K562 (cell line): ENCODE data around the gene ASZ1. TPM values are rescaled to one million over a fixed set of nuclear protein-coding genes. Genes with fewer than 3 reads are reported as not detected.

ENCODE experiments used
- ATAC-seq: fragments of 200-7000 bp; cut with Tn5 transposase; 3 replicates; pipeline ENCODE4 v1.9.1; 2020; ENCODE audit warnings: moderate library complexity
- BruUV-seq: library from RNA; stranded (reverse); fragments of 400-500 nt; replicated peaks from 2 replicates; lab custom pipeline; 2021; lab: Mats Ljungman, UMichigan
- CTCF ChIA-PET: fragments of 300-600 bp; formaldehyde crosslinking; extraction: SDS; loops from one replicate; lab custom pipeline; 2021; ENCODE audit warnings: low intra/inter-chr PET ratio; lab: Yijun Ruan, JAX
- POLR2A ChIA-PET: fragments of 300-600, 350-650 bp; sonication (Branson Sonifier 250); formaldehyde crosslinking; extraction: SDS; loops from one replicate; lab custom pipeline; 2021; ENCODE audit warnings: antibody characterized with exemption, inconsistent platforms; lab: Yijun Ruan, JAX
- DNase-seq, 4 experiments: peaks; one replicate each; pipeline versions ENCODE4 v3.0.0 to v3.0.0-alpha.2; 2011 to 2018; ENCODE audit warnings: low spot score in 3 of 4, mixed read lengths in 3 of 4; ENCODE audit errors: extremely low read depth in 1 of 4
- FAIRE-seq: peaks from 2 replicates; lab custom pipeline; 2011; peaks lifted over from hg19 to GRCh38; lab: Jason Lieb, UNC
- H2AFZ ChIP-seq: 2 replicates; pipeline ENCODE4 v1.6.0; 2011; ENCODE audit warnings: low read depth, low read length, control low read depth, inconsistent platforms
- H3K27ac ChIP-seq: fragments of 200-600 bp; 3 replicates; pipeline ENCODE4 v1.8.0; 2011; ENCODE audit warnings: low read depth, mild to moderate bottlenecking, control low read depth, inconsistent platforms, low read length, moderate library complexity, mixed read lengths; ENCODE audit errors: extremely low read depth
- H3K27me3 ChIP-seq, 2 experiments: fragments of 300-600 bp in 1 of 2; 2 replicates in 1 of 2; 3 replicates in 1 of 2; pipeline versions ENCODE4 v1.6.0 to v1.8.0; 2011; ENCODE audit warnings: inconsistent platforms in 2 of 2, low read length in 2 of 2, mild to moderate bottlenecking in 1 of 2, mixed read lengths in 1 of 2, moderate library complexity in 1 of 2; ENCODE audit not compliant: control insufficient read depth in 2 of 2, insufficient read depth in 2 of 2
- H3K36me3 ChIP-seq: fragments of 300-600 bp; 3 replicates; pipeline ENCODE4 v1.8.0; 2011; ENCODE audit warnings: mild to moderate bottlenecking, low read length, inconsistent platforms; ENCODE audit not compliant: control insufficient read depth, insufficient read depth
- H3K4me1 ChIP-seq, 2 experiments: fragments of 200-600 bp in 1 of 2; replicated peaks in 1 of 2; 2 replicates in 1 of 2; 3 replicates in 1 of 2; pipeline versions ENCODE4 v1.5.1 to v1.8.0; 2011; ENCODE audit warnings: inconsistent platforms in 2 of 2, low read length in 2 of 2, mild to moderate bottlenecking in 1 of 2, mixed read lengths in 1 of 2, moderate library complexity in 1 of 2; ENCODE audit not compliant: control insufficient read depth in 2 of 2, insufficient read depth in 2 of 2
- H3K4me2 ChIP-seq: 2 replicates; pipeline ENCODE4 v1.6.1; 2011; ENCODE audit warnings: low read length, control low read depth, inconsistent platforms, mixed read lengths; ENCODE audit not compliant: insufficient read depth
- H3K4me3 ChIP-seq: fragments of 200-600 bp; sonication (generic), shearing (Covaris generic); 2 replicates; pipeline ENCODE4 v1.5.1; 2016; ENCODE audit warnings: control low read depth, inconsistent platforms
- H3K79me2 ChIP-seq: fragments of 200-600 bp; 3 replicates; pipeline ENCODE4 v1.8.0; 2011; ENCODE audit warnings: low read length, inconsistent platforms; ENCODE audit not compliant: control insufficient read depth, insufficient read depth
- H3K9ac ChIP-seq, 2 experiments: 2 replicates each; pipeline versions ENCODE4 v1.6.0 to v1.6.1; 2011; ENCODE audit warnings: low read depth in 2 of 2, low read length in 2 of 2, control low read depth in 1 of 2, inconsistent platforms in 1 of 2, mild to moderate bottlenecking in 1 of 2, mixed read lengths in 1 of 2; ENCODE audit not compliant: insufficient read depth in 1 of 2
- H3K9me1 ChIP-seq: one replicate; pipeline ENCODE4 v1.6.0; 2011; ENCODE audit warnings: inconsistent platforms, mild to moderate bottlenecking, low read length, moderate library complexity; ENCODE audit not compliant: control insufficient read depth, insufficient read depth
- H3K9me3 ChIP-seq: replicated peaks from 2 replicates; pipeline ENCODE4 v1.5.1; 2011; ENCODE audit warnings: low read depth, low read length, inconsistent platforms; ENCODE audit not compliant: control insufficient read depth, insufficient read depth
- H4K20me1 ChIP-seq: replicated peaks from 2 replicates; pipeline ENCODE4 v1.6.1; 2011; ENCODE audit warnings: low read length, inconsistent platforms, mixed read lengths; ENCODE audit not compliant: control insufficient read depth, insufficient read depth
- ATF1 ChIP-seq, 2 experiments: fragments of 450-650 bp in 1 of 2; IDR thresholded peaks; 2 replicates each; pipeline ENCODE4 v1.6.1; 2016; ENCODE audit warnings: missing compliant biosample characterization in 1 of 2, missing genetic modification characterization in 1 of 2
- CBX5 ChIP-seq: IDR thresholded peaks from 2 replicates; pipeline ENCODE4 v1.6.1; 2014; ENCODE audit warnings: low read depth, borderline replicate concordance
- GABPA ChIP-seq: fragments of 200-800 bp; sonication (Bioruptor generic); conservative IDR thresholded peaks from 2 replicates; pipeline ENCODE4 v1.6.1; 2016; ENCODE audit warnings: low read depth, missing genetic modification characterization, missing compliant biosample characterization
- HDGF ChIP-seq: fragments of 450-650 bp; IDR thresholded peaks from 2 replicates; pipeline ENCODE4 v1.6.1; 2016
- RNF2 ChIP-seq: sonication (generic); IDR thresholded peaks from 2 replicates; pipeline ENCODE4 v1.6.1; 2016
- TEAD4 ChIP-seq, 2 experiments: sonication (generic) in 1 of 2; formaldehyde crosslinking in 1 of 2; IDR thresholded peaks; 2 replicates each; pipeline versions ENCODE4 v1.6.1 to v1.8.0; 2012 to 2022; ENCODE audit warnings: borderline replicate concordance in 1 of 2, inconsistent platforms in 1 of 2, low read length in 1 of 2, mild to moderate bottlenecking in 1 of 2, missing genetic modification reagents in 1 of 2
- ZNF121 ChIP-seq: sonication (generic); formaldehyde crosslinking; conservative IDR thresholded peaks from 2 replicates; pipeline ENCODE4 v1.8.0; 2022; ENCODE audit warnings: missing genetic modification reagents
- ZNF384 ChIP-seq: IDR thresholded peaks from 2 replicates; pipeline ENCODE4 v1.6.1; 2012; ENCODE audit warnings: low read depth, low read length, improper control_type of control experiment
- ZNF511 ChIP-seq: sonication (generic); formaldehyde crosslinking; IDR thresholded peaks from 2 replicates; pipeline ENCODE4 v1.8.0; 2022; ENCODE audit warnings: mild to moderate bottlenecking, missing genetic modification reagents
- ZNF766 ChIP-seq: fragments of 200-800 bp; sonication (Bioruptor generic); conservative IDR thresholded peaks from 2 replicates; pipeline ENCODE4 v1.6.1; 2016; ENCODE audit warnings: missing genetic modification characterization, missing compliant biosample characterization
- WGBS: fragments of 100-300 bp; shearing (Covaris generic); methylation state at CpG from one replicate; pipeline ENCODE4 v1.1.6; 2016; ENCODE audit warnings: low coverage, mixed read lengths; ENCODE audit not compliant: insufficient coverage; ENCODE audit errors: missing lambda C conversion rate; 5-methylcytosine and 5-hydroxymethylcytosine counted together
- in situ Hi-C: fragments of 300-500 bp; cut with MboI; formaldehyde crosslinking; loops from 4 replicates; pipeline ENCODE4 v1.15.0; 2018; ENCODE audit warnings: inconsistent platforms, mixed read lengths
- intact Hi-C: fragments of 100-400 bp; cut with micrococcal nuclease; formaldehyde crosslinking; loops from 2 replicates; pipeline ENCODE4 v1.14.2; 2022
- polyA plus RNA-seq, 8 experiments: library from polyadenylated mRNA; depleted of rRNA in 4 of 8; stranded (reverse) in 5 of 8; unstranded in 3 of 8; fragments of >200 nt; fragmentation: Nextera tagmentation in 2 of 8; fragmentation: Illumina TruSeq in 1 of 8; extraction: Ambion mirVana in 2 of 8; extraction: Trizol in 1 of 8; gene quantifications; 2 replicates each; pipeline versions ENCODE4 v1.2.1 to v1.2.3, GENCODE V29; 2011 to 2014; ENCODE audit warnings: inconsistent platforms in 1 of 8, missing spikeins in 1 of 8
- total RNA-seq, 7 experiments: library from RNA; depleted of rRNA in 6 of 7; stranded (reverse); fragments of >200 nt in 6 of 7; fragmentation: Illumina TruSeq in 2 of 7; extraction: Trizol in 2 of 7; gene quantifications; 2 replicates each; pipeline versions ENCODE4 v1.2.1 to v1.2.3, GENCODE V29; 2011 to 2021; ENCODE audit warnings: low replicate concordance in 1 of 7

ASZ1 gene
- total and polyA plus RNA-seq, 9 of the 15 experiments (the other 6 are each of a cell fraction or from before 2014, with no cell fraction given) = not detected

DNA sequence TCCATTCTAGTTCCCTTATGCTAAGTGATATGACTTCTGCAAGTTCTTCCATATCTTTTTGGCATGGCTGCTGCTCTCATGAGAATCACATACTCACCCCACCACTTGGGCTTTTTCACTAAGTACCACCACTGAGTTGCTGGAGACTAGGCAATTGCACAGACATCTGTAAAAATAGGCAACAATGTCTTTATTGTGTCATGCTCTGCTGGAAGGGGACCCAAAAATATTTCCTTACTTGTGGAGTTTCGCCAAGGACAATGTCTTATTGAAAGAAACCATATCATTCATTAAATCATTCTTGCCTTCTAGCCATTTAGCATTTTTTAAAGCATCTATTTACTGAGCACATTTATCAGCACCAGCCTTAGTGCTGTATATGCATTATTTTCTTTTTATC lies 17.4 kb upstream of the ASZ1 start (continued):
- TF ChIP-seq TEAD4 (IDR thresholded peaks at IDR 0.05; ENCODE audit: low read length) = no peak
- TF ChIP-seq TEAD4 (CRISPR knock-in tag; IDR thresholded peaks at IDR 0.05; ENCODE audit: borderline replicate concordance) = no peak
- no peak for TF ChIP-seq ATF1 (CRISPR knock-in tag; IDR thresholded peaks at IDR 0.05)
- no peak for TF ChIP-seq ATF1 (tag; IDR thresholded peaks at IDR 0.05)
- no peak for TF ChIP-seq ZNF766
- TF ChIP-seq ZNF384 = no peak
- TF ChIP-seq CBX5 = no peak

- H2AFZ ChIP-seq = no peak overlapping the region
- in situ Hi-C loops = no loop called here
- no peaks in the 10 kb centered on the region for H3K4me1 ChIP-seq
- 0% methylated on average over 2 of the region's 2 CpGs for WGBS
- no peaks in the 10 kb centered on the region for H3K27me3 ChIP-seq
- ChIA-PET CTCF (no interaction called here), POLR2A (interaction anchor here (1.1 kb wide), 1 partner anchor 13 kb away, joined by 3 read pairs; no protein-coding TSS in a partner anchor)
- no TSS peak for BruUV-seq
- H3K9me3 ChIP-seq = no peaks in the 10 kb centered on the region
- intact Hi-C loops = no loop called here
- no peaks in the 10 kb centered on the region for H3K9me1 ChIP-seq
- no peak overlapping the region for H3K4me2 ChIP-seq
- TF ChIP-seq HDGF (no peak), ZNF511 (no peak), ZNF121 (CRISPR knock-in tag) (no peak), RNF2 (no peak), GABPA (no peak)
- H4K20me1 ChIP-seq = no peaks in the 10 kb centered on the region
- FAIRE-seq (no peak), ATAC-seq (no peak), DNase-seq (no peak)
- H3K79me2 ChIP-seq = no peaks in the 10 kb centered on the region
- H3K9ac ChIP-seq = no peak overlapping the region
- no peak overlapping the region for H3K27ac ChIP-seq
- no peak overlapping the region for H3K4me3 ChIP-seq
- no peaks in the 10 kb centered on the region for H3K36me3 ChIP-seq
These were observed 8.3 kb upstream of the ASZ1 start for GRCh38 chr7:117435475-117436043.
